HG02885 (cell line): ENCODE data around the gene FAM229A.

ENCODE experiments used
- ATAC-seq: cut with Tn5 transposase; IDR thresholded peaks from one replicate; pipeline ENCODE4 v1.9.1; 2021; ENCODE audit warnings: mild to moderate bottlenecking; ENCODE audit not compliant: unreplicated experiment, poor library complexity

FAM229A gene

GRCh38 chr1:32333251-32333963 lies 28.9 kb downstream of the FAM229A start:
- no peak for ATAC-seq

DNA sequence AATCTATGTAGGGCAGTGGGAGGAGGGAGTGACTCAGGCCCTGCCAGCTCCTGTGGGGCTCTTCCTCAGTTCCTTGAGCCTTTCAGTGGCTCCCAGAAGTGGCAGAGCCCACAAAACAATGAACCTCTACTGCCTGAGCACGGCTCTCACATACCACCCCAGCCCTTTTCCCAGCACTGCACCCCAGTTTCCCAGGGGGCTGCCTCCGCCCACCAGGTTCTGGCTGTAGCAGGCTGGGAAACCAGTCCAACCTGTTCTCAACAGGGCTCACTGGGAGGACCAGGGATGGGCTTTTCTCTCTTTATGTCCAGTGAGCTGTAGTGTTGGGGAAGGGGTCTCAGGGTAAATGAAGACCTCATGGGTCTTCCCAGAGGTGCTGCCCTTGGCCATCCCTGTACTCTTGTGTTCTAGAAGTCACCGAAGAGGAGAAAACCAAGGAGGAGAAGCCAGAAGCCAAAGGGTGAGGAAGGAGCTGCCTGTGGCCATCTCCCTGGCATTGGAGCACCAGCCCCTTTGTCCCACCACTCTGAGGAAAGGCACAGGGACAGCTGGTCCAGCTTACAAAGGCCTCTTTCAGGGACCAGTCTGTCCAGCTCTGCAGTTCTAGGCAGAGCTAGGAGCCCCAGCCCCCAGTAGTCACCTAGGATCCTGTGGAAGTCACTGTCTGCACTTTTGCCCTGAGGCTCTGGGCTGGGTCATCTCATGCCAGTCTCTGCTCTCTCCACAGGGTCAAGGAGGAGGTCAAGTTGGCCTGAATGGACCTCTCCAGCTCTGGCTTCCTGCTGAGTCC lies 29.8 kb downstream of the FAM229A start:
- no peak for ATAC-seq

GRCh38 chr1:32331549-32331948 lies 30.7 kb downstream of the FAM229A start:
- ATAC-seq, result no peak

GRCh38 chr1:32330558-32331151 lies 31.6 kb downstream of the FAM229A start:
- ATAC-seq, result no peak

DNA sequence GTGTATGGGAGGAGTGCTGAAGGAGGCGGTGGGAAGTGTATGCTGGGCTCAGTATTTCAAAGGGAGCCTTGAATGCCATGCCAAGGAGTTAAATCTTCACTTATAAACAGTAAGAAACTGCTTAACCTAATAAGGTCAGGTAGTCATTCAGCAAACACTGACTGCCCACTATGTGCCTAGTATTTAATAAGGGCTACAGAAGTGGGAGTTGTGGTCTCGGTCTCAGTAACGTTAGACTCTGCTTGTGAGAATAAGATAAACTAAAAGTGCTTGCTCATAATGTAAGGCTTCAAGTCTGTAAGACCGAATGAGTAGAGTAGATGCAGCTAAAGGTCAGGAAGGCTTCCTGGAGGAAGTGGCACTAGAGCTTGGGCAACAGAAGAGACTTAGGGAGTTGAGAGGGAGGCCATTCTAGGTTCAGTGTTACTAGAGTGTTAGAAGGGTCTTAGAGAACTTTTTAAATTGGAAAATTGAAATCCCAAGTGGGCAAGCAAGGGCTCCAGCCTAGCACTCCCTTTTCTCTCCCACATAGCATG lies 32.3 kb downstream of the FAM229A start:
- no peak for ATAC-seq

DNA sequence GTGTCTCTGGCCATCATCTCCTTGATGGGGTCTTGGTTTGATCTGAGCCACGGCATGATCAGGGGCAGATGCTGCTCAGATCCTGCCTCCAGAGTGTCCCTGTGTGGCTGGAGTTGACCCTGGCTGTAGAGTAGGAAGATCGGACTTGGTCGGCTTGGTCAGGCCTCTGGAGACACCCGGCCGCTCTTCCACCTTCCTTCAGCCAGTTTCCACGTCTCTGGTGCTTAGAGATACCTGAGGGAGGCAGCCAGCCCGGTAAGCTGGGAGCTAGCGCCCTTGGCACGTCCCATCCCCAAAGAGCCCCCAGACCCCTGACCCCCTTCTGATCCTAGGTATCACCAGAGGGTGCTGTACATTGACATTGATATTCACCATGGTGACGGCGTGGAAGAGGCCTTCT lies 35.1 kb downstream of the FAM229A start:
- ATAC-seq, result no peak

GRCh38 chr1:32321712-32322291 lies 40.5 kb downstream of the FAM229A start:
- no peak for ATAC-seq

GRCh38 chr1:32318127-32318869 lies 44.0 kb downstream of the FAM229A start:
- ATAC-seq, result no peak

GRCh38 chr1:32316903-32317277 lies 45.4 kb downstream of the FAM229A start:
- ATAC-seq, result peak; percentile 26

GRCh38 chr1:32311709-32312393 lies 50.4 kb downstream of the FAM229A start:
- no peak for ATAC-seq
